ENCODE measurements around the gene AUTS2. TPM values are rescaled to one million over a fixed set of nuclear protein-coding genes. Genes with fewer than 3 reads are reported as not detected.
"Not testable (repeated sequence)": the region's sequence is repeated elsewhere in the genome, so short reads cannot be mapped to it uniquely, and the experiment has no call there.

The AUTS2 gene
- polyA plus RNA-seq, 1 donor (not counting 4 experiments of a cell fraction or from before 2014, with no cell fraction given) = 4.7 TPM

GRCh38 chr7:70646536-70647248 lies 1048.4 kb downstream of the AUTS2 start:
- H3K4me1 ChIP-seq (ENCODE audit: control insufficient read depth, extremely low read depth, insufficient read depth, low read length) = peaks cover 16% of the 10 kb centered on the region
- H3K4me3 ChIP-seq (ENCODE audit: control insufficient read depth in 2 of 3, extremely low read depth in 1 of 3, insufficient read depth in 2 of 3, low read depth in 1 of 3, low read length in 3 of 3) = no peak overlapping the region
- H3K9ac ChIP-seq (ENCODE audit: control insufficient read depth, extremely low read depth, insufficient read depth, low read length) = no peak overlapping the region
- H3K9me3 ChIP-seq (ENCODE audit: control insufficient read depth, low read depth, low read length) = no peaks in the 10 kb centered on the region
- H3K79me2 ChIP-seq (ENCODE audit: control insufficient read depth, insufficient read depth, low read length) = no peaks in the 10 kb centered on the region
- DNase-seq (ENCODE audit: low read depth, low spot score) (no peak), FAIRE-seq (no peak)
- H3K9me1 ChIP-seq (ENCODE audit: control insufficient read depth, extremely low read depth, insufficient read depth, low read length) = no peaks in the 10 kb centered on the region
- H3K4me2 ChIP-seq (ENCODE audit: control insufficient read depth, extremely low read depth, insufficient read depth, low read depth, low read length) = no peak overlapping the region
- H3K27ac ChIP-seq (ENCODE audit: control insufficient read depth, insufficient read depth, low read length) = no peak overlapping the region
- dilution Hi-C loops (cut with MboI; ENCODE audit: extremely low pct_ligation_motif_present, low sequenced_read_pairs) = no loop called here
- H3K27me3 ChIP-seq (ENCODE audit: control insufficient read depth, extremely low read depth, insufficient read depth, low read length) = no peaks in the 10 kb centered on the region
- H4K20me1 ChIP-seq (ENCODE audit: control insufficient read depth, extremely low read depth, insufficient read depth, low read length) = no peaks in the 10 kb centered on the region
- TF ChIP-seq CTCF (optimal IDR thresholded peaks at IDR 0.05 in 1 of 3, IDR thresholded peaks at IDR 0.05 in 1 of 3, conservative IDR thresholded peaks at IDR 0.05 in 1 of 3; ENCODE audit: extremely low read depth in 1 of 3, insufficient read depth in 2 of 3, low read length in 3 of 3) = no peak
- no peak overlapping the region for H2AFZ ChIP-seq (ENCODE audit: control insufficient read depth, low read length)
- H3K36me3 ChIP-seq (ENCODE audit: control insufficient read depth in 2 of 2, extremely low read depth in 1 of 2, insufficient read depth in 2 of 2, low read length in 2 of 2) = no peaks in the 10 kb centered on the region

DNA sequence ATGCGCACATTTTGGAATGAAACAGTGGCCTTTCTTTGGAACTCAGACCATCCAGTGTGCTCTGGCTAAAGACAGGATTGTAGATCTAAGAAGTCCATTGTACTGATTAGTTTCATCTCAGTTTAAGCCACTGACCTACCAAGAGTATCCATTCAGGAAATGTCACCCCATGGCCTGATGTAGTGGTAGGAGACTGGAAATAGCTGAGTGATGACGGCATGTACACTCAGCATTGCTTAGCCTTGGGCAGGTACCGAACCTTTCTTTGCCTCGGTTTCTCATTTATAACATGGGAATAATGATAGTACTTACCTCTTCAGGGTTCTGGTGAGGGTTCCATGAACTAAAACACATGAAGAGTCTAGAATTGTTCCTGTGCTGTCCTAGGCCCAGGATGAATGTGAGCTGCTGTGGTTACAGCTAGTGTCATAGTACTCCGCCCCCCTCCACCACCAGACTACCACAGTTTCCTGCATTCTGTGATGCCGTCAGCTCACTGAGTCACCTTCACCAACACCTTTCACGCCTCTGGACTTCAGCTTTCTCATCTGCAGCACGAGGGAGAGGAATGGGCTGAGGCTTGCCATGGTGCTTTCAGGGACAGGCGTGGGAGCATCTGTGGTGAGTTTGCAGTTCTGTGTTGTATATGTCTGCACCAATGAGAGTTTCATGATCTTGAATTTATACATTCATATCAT lies 1049.7 kb downstream of the AUTS2 start:
- H3K36me3 ChIP-seq (ENCODE audit: control insufficient read depth in 2 of 2, extremely low read depth in 1 of 2, insufficient read depth in 2 of 2, low read length in 2 of 2) = no peaks in the 10 kb centered on the region
- peak overlapping the region; percentile 41 for H2AFZ ChIP-seq (ENCODE audit: control insufficient read depth, low read length)
- no peaks in the 10 kb centered on the region for H3K9me1 ChIP-seq (ENCODE audit: control insufficient read depth, extremely low read depth, insufficient read depth, low read length)
- H4K20me1 ChIP-seq (ENCODE audit: control insufficient read depth, extremely low read depth, insufficient read depth, low read length) = no peaks in the 10 kb centered on the region
- DNase-seq (ENCODE audit: low read depth, low spot score) (peak; percentile 63), FAIRE-seq (peak; percentile 98)
- H3K27me3 ChIP-seq (ENCODE audit: control insufficient read depth, extremely low read depth, insufficient read depth, low read length) = no peaks in the 10 kb centered on the region
- H3K4me1 ChIP-seq (ENCODE audit: control insufficient read depth, extremely low read depth, insufficient read depth, low read length) = peaks cover 16% of the 10 kb centered on the region
- no peak for TF ChIP-seq CTCF (optimal IDR thresholded peaks at IDR 0.05 in 1 of 3, IDR thresholded peaks at IDR 0.05 in 1 of 3, conservative IDR thresholded peaks at IDR 0.05 in 1 of 3; ENCODE audit: extremely low read depth in 1 of 3, insufficient read depth in 2 of 3, low read length in 3 of 3)
- no peak for TF ChIP-seq EZH2 (IDR thresholded peaks at IDR 0.05; ENCODE audit: low read length)
- H3K4me3 ChIP-seq (ENCODE audit: control insufficient read depth in 2 of 3, extremely low read depth in 1 of 3, insufficient read depth in 2 of 3, low read depth in 1 of 3, low read length in 3 of 3) = no peak overlapping the region
- H3K27ac ChIP-seq (ENCODE audit: control insufficient read depth, insufficient read depth, low read length) = peak overlapping the region; percentile 55
- dilution Hi-C loops (cut with MboI; ENCODE audit: extremely low pct_ligation_motif_present, low sequenced_read_pairs) = no loop called here
- no peak overlapping the region for H3K9ac ChIP-seq (ENCODE audit: control insufficient read depth, extremely low read depth, insufficient read depth, low read length)
- H3K9me3 ChIP-seq (ENCODE audit: control insufficient read depth, low read depth, low read length) = no peaks in the 10 kb centered on the region
- H3K79me2 ChIP-seq (ENCODE audit: control insufficient read depth, insufficient read depth, low read length) = no peaks in the 10 kb centered on the region
- H3K4me2 ChIP-seq (ENCODE audit: control insufficient read depth, extremely low read depth, insufficient read depth, low read depth, low read length) = peak overlapping the region; percentile 53

DNA sequence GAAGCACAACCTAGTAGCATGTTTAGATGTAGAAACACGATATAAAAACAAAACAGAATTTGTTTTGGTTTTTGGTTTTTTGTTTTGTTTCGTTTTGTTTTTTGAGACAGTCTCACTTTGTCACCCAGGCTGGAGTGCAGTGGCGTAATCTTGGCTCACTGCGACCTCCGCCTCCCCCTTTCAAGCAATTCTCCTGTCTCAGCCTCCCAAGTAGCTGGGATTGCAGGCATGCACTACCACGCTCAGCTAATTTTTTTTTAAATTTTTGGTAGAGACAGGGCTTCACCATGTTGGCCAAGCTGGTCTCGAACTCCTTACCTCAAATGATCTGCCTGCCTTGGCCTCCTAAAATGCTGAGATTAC lies 1050.2 kb downstream of the AUTS2 start:
- H3K9ac ChIP-seq (ENCODE audit: control insufficient read depth, extremely low read depth, insufficient read depth, low read length); H4K20me1 ChIP-seq (ENCODE audit: control insufficient read depth, extremely low read depth, insufficient read depth, low read length); H2AFZ ChIP-seq (ENCODE audit: control insufficient read depth, low read length); H3K9me3 ChIP-seq (ENCODE audit: control insufficient read depth, low read depth, low read length); H3K4me3 ChIP-seq (ENCODE audit: control insufficient read depth in 2 of 3, extremely low read depth in 1 of 3, insufficient read depth in 2 of 3, low read depth in 1 of 3, low read length in 3 of 3); DNase-seq (ENCODE audit: low read depth, low spot score); FAIRE-seq; H3K27me3 ChIP-seq (ENCODE audit: control insufficient read depth, extremely low read depth, insufficient read depth, low read length); dilution Hi-C loops (cut with MboI; ENCODE audit: extremely low pct_ligation_motif_present, low sequenced_read_pairs); H3K9me1 ChIP-seq (ENCODE audit: control insufficient read depth, extremely low read depth, insufficient read depth, low read length); H3K36me3 ChIP-seq (ENCODE audit: control insufficient read depth in 2 of 2, extremely low read depth in 1 of 2, insufficient read depth in 2 of 2, low read length in 2 of 2); H3K79me2 ChIP-seq (ENCODE audit: control insufficient read depth, insufficient read depth, low read length): not testable (repeated sequence)
- H3K4me2 ChIP-seq (ENCODE audit: control insufficient read depth, extremely low read depth, insufficient read depth, low read depth, low read length) = peak overlapping the region; percentile 53
- H3K4me1 ChIP-seq (ENCODE audit: control insufficient read depth, extremely low read depth, insufficient read depth, low read length) = peaks cover 16% of the 10 kb centered on the region
- peak overlapping the region; percentile 55 for H3K27ac ChIP-seq (ENCODE audit: control insufficient read depth, insufficient read depth, low read length)
